ENCODE results near the gene C3orf33. TPM values are rescaled to one million over a fixed set of nuclear protein-coding genes. Genes with fewer than 3 reads are reported as not detected.
A peak's percentile ranks its signal among the peaks of the same experiment; 100 is the strongest.

C3orf33 gene
- total and polyA plus RNA-seq, 2 donors (not counting 1 experiment from before 2014, with no cell fraction given): 0.88 to 1.7 TPM

DNA sequence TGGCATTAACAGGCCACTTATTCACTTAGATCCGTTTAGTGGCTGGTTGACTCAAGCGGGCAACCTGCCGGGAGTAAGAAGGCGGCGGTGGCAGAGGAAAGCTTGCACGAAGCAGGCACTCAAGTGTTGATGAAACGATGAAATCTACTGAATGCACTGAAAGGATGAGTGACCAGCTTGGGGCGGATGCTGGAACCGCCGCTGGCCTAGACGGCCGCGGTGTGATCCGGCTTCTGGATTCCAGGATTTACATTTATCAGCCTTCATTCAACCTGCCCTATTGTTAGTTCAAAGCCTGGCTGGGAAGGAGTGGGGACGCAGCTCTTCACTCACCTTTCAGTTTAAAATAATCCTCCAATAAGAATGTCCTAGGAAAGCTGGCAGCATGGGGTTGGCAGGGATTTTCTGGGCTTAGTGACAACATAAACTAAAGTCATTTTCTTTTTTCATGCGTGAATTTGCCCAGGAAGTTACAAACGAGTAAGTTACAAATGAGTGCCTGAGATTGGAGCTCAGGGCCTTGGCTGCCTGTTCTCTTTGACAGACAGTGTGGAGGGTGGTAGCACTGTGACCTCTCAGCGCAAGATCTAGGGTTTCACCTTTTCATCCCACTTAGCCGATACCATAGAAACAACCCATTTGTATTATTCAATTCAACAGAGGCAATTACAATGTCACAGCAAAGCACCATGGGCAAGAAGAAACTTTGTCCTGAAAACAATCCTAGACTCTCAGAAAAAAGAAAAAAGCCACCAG is 60.1 kb downstream of the C3orf33 start:
- ChIA-PET CTCF (no interaction called here), POLR2A (no interaction called here)
- Histone ChIP-seq H3K4me2 (replicated peaks; ENCODE audit: low read depth, low read length, poor library complexity, severe bottlenecking) (peak overlapping the region; percentile 95), H4K20me1 (ENCODE audit: control insufficient read depth, insufficient read depth, low read length, poor library complexity, severe bottlenecking) (no peaks in the 10 kb centered on the region), H3K4me1 (ENCODE audit: control insufficient read depth in 2 of 2, insufficient read depth in 2 of 2, low read length in 2 of 2) (peaks cover 9 to 28% of the 10 kb centered on the region in 2 donors), H3K4me3 (ENCODE audit: control extremely low read depth in 1 of 5, extremely low read depth in 1 of 5, insufficient read depth in 1 of 5, low read depth in 2 of 5, low read length in 4 of 5) (no peak overlapping the region), H2AFZ (ENCODE audit: insufficient read depth, low read depth, low read length, poor library complexity, severe bottlenecking) (peak overlapping the region; percentile 71), H3K9me3 (ENCODE audit: control extremely low read depth in 1 of 3, control insufficient read depth in 2 of 3, insufficient read depth in 1 of 3, low read length in 2 of 3) (no peaks in the 10 kb centered on the region), H3K9ac (ENCODE audit: low read length) (no peak overlapping the region), H3K36me3 (replicated peaks in 1 of 2; ENCODE audit: control extremely low read depth in 1 of 2, control insufficient read depth in 1 of 2, extremely low read depth in 1 of 2, insufficient read depth in 2 of 2, low read length in 1 of 2) (no peaks in the 10 kb centered on the region), H3K27ac (ENCODE audit: low read length in 2 of 2) (no peak overlapping the region), H3K79me2 (ENCODE audit: control insufficient read depth, insufficient read depth, low read length) (no peaks in the 10 kb centered on the region), H3K27me3 (replicated peaks in 1 of 4; ENCODE audit: control extremely low read depth in 1 of 4, control insufficient read depth in 3 of 4, insufficient read depth in 4 of 4, low read length in 3 of 4) (peaks cover 0 to 32% (median 16%) of the 10 kb centered on the region in 4 experiments)
- Mint-ChIP-seq H3K27me3 (peaks cover 19% of the 10 kb centered on the region), H3K4me3 (peak overlapping the region; percentile 74), H3K4me1 (peaks cover 23% of the 10 kb centered on the region), H3K9me3 (ENCODE audit: insufficient read depth) (no peaks in the 10 kb centered on the region), H3K27ac (no peak overlapping the region)
- peak; percentile 23 for DNase-seq
- WGBS (ENCODE audit: insufficient coverage): 33% methylated on average over 12 of the region's 19 CpGs
- no peak for ATAC-seq (ENCODE audit: low read depth)
- no peak for TF ChIP-seq CTCF (IDR thresholded peaks at IDR 0.05)
- no peak for TF ChIP-seq EZH2 (IDR thresholded peaks at IDR 0.05; ENCODE audit: borderline replicate concordance, insufficient read depth, low read depth, low read length, poor library complexity, severe bottlenecking)
- intact Hi-C loops (cut with micrococcal nuclease): loop anchor here (5.0 kb wide), 1 partner anchor 126 kb away; the partner anchor contains the start of gene GMPS

Data from B cell (primary cell).